GM12878 (cell line): ENCODE results near the gene LPAR3. TPM values are rescaled to one million over a fixed set of nuclear protein-coding genes. Genes with fewer than 3 reads are reported as not detected.
"Not testable (repeated sequence)": the region's sequence is repeated elsewhere in the genome, so short reads cannot be mapped to it uniquely, and the experiment has no call there.

ENCODE experiments used
- ATAC-seq: fragments of 200-7000 bp; cut with Tn5 transposase; 3 replicates; pipeline ENCODE4 v1.9.1; 2020; ENCODE audit warnings: mild to moderate bottlenecking, moderate library complexity
- BruUV-seq: library from RNA; stranded (reverse); fragments of 400-500 nt; replicated peaks from 2 replicates; lab custom pipeline; 2021; lab: Mats Ljungman, UMichigan
- CTCF ChIA-PET: fragments of 300-600 bp; sonication (Branson Sonifier 250); formaldehyde crosslinking; extraction: SDS; loops from one replicate; lab custom pipeline; 2021; ENCODE audit warnings: inconsistent platforms; lab: Yijun Ruan, JAX
- POLR2A ChIA-PET: fragments of 350-600 bp; formaldehyde crosslinking; extraction: SDS; loops from one replicate; lab custom pipeline; 2021; ENCODE audit warnings: inconsistent platforms; lab: Charles Lee
- RAD21 ChIA-PET: fragments of 300-600 bp; sonication (Branson Sonifier 250); formaldehyde crosslinking; loops from one replicate; lab custom pipeline; 2023; ENCODE audit warnings: antibody characterized with exemption; ENCODE audit not compliant: unreplicated experiment; lab: Charles Lee
- SMC1A ChIA-PET: fragments of 300-600 bp; sonication (Branson Sonifier 250); formaldehyde crosslinking; loops from one replicate; lab custom pipeline; 2023; ENCODE audit not compliant: unreplicated experiment, uncharacterized antibody; lab: Charles Lee
- DNase-seq: peaks from one replicate; pipeline ENCODE4 v3.0.0-alpha.2; 2011; ENCODE audit warnings: low read depth, low spot score
- FAIRE-seq: peaks from 3 replicates; lab custom pipeline; 2011; peaks lifted over from hg19 to GRCh38; lab: Jason Lieb, UNC
- H2AFZ ChIP-seq: 2 replicates; pipeline ENCODE4 v1.6.0; 2011; ENCODE audit warnings: low read depth, low read length, control low read depth; ENCODE audit not compliant: control insufficient read depth
- H3K27ac ChIP-seq: 2 replicates; pipeline ENCODE4 v1.5.1; 2011; ENCODE audit warnings: control low read depth; ENCODE audit not compliant: control insufficient read depth, insufficient read depth
- H3K27me3 ChIP-seq, 2 experiments: replicated peaks in 1 of 2; 2 replicates each; pipeline versions ENCODE4 v1.6.0 to v1.6.1; 2011; ENCODE audit warnings: low read length in 1 of 2; ENCODE audit not compliant: control insufficient read depth in 2 of 2, insufficient read depth in 2 of 2
- H3K36me3 ChIP-seq, 2 experiments: 2 replicates each; pipeline ENCODE4 v1.5.1; 2011; ENCODE audit warnings: low read length in 1 of 2; ENCODE audit not compliant: control insufficient read depth in 2 of 2, insufficient read depth in 2 of 2
- H3K4me1 ChIP-seq: 2 replicates; pipeline ENCODE4 v1.6.1; 2011; ENCODE audit warnings: mild to moderate bottlenecking, low read length, moderate library complexity, mixed read lengths; ENCODE audit not compliant: control insufficient read depth, insufficient read depth
- H3K4me2 ChIP-seq: 2 replicates; pipeline ENCODE4 v1.6.0; 2011; ENCODE audit warnings: control low read depth; ENCODE audit not compliant: control insufficient read depth, insufficient read depth
- H3K4me3 ChIP-seq: fragments of 200-600 bp; sonication (generic); 2 replicates; pipeline ENCODE4 v1.5.1; 2016
- H3K79me2 ChIP-seq: 2 replicates; pipeline ENCODE4 v1.6.0; 2011; ENCODE audit warnings: low read length; ENCODE audit not compliant: control insufficient read depth, insufficient read depth
- H3K9ac ChIP-seq: 2 replicates; pipeline ENCODE4 v1.8.0; 2011; ENCODE audit warnings: low read length, control low read depth, mixed read lengths; ENCODE audit not compliant: control insufficient read depth, insufficient read depth
- H3K9me3 ChIP-seq: replicated peaks from 3 replicates; pipeline ENCODE4 v1.5.1; 2011; ENCODE audit warnings: mild to moderate bottlenecking, low read length; ENCODE audit not compliant: control insufficient read depth, insufficient read depth
- H4K20me1 ChIP-seq: 2 replicates; pipeline ENCODE4 v1.6.0; 2011; ENCODE audit not compliant: control insufficient read depth, insufficient read depth
- BCLAF1 ChIP-seq: fragments of 450-650 bp; IDR thresholded peaks from 2 replicates; pipeline ENCODE4 v1.6.1; 2017; ENCODE audit warnings: antibody characterized with exemption, mild to moderate bottlenecking, moderate library complexity
- FOS ChIP-seq: IDR thresholded peaks from 3 replicates; pipeline ENCODE4 v1.6.1; 2011; ENCODE audit warnings: borderline replicate concordance; ENCODE audit not compliant: insufficient read length; ENCODE audit errors: extremely low read depth
- GATAD2B ChIP-seq: fragments of 450-650 bp; conservative IDR thresholded peaks from 2 replicates; pipeline ENCODE4 v1.6.1; 2017; ENCODE audit warnings: low read depth, mild to moderate bottlenecking, moderate library complexity
- MXI1 ChIP-seq: fragments of 150-350 bp; IDR thresholded peaks from 2 replicates; pipeline ENCODE4 v1.6.1; 2011; ENCODE audit warnings: low read depth, mild to moderate bottlenecking, inconsistent platforms, low read length, improper control_type of control experiment
- NR2C2 ChIP-seq: IDR thresholded peaks from 2 replicates; pipeline ENCODE4 v1.6.1; 2011; ENCODE audit warnings: borderline replicate concordance, low read depth; ENCODE audit not compliant: control insufficient read depth, insufficient read length
- POLR2A ChIP-seq: IDR thresholded peaks from 2 replicates; pipeline ENCODE4 v1.6.1; 2011; ENCODE audit warnings: low read depth, mild to moderate bottlenecking, low read length
- POU2F2 ChIP-seq: IDR thresholded peaks from 3 replicates; pipeline ENCODE4 v1.6.1; 2011; ENCODE audit warnings: low read depth, mild to moderate bottlenecking, low read length, borderline replicate concordance
- RBBP5 ChIP-seq: fragments of 200-600 bp; sonication (generic); conservative IDR thresholded peaks from 2 replicates; pipeline ENCODE4 v1.6.1; 2016
- SMAD1 ChIP-seq: fragments of 450-650 bp; IDR thresholded peaks from 2 replicates; pipeline ENCODE4 v1.6.1; 2018; ENCODE audit warnings: mild to moderate bottlenecking, low read depth; ENCODE audit not compliant: partially characterized antibody
- SMC3 ChIP-seq: IDR thresholded peaks from 2 replicates; pipeline ENCODE4 v1.6.1; 2011; ENCODE audit warnings: low read length, improper control_type of control experiment, borderline replicate concordance
- SREBF2 ChIP-seq: IDR thresholded peaks from 2 replicates; pipeline ENCODE4 v1.6.1; 2012; ENCODE audit warnings: mild to moderate bottlenecking, low read length
- USF2 ChIP-seq: IDR thresholded peaks from 2 replicates; pipeline ENCODE4 v1.6.1; 2011; ENCODE audit warnings: low read depth, low read length, improper control_type of control experiment, borderline replicate concordance
- WGBS: methylation state at CpG from one replicate; pipeline ENCODE4 v1.1.6; 2016; ENCODE audit warnings: low lambda C conversion rate; ENCODE audit not compliant: insufficient replicate concordance, insufficient coverage; ENCODE audit errors: missing lambda C conversion rate; 5-methylcytosine and 5-hydroxymethylcytosine counted together
- in situ Hi-C: fragments of 300-500 bp; cut with MboI; formaldehyde crosslinking; loops from 9 replicates; pipeline ENCODE4 v1.14.3; 2018; ENCODE audit warnings: mixed read lengths
- intact Hi-C: fragments of 100-400 bp; cut with micrococcal nuclease; formaldehyde crosslinking; loops from one replicate; pipeline ENCODE4 v1.14.2; 2022; ENCODE audit not compliant: unreplicated experiment
- polyA plus RNA-seq, 11 experiments: library from polyadenylated mRNA; depleted of rRNA in 4 of 11; unstranded in 6 of 11; stranded (reverse) in 5 of 11; fragments of >200 nt; fragmentation: Nextera tagmentation in 4 of 11; fragmentation: Illumina TruSeq in 1 of 11; extraction: Ambion mirVana in 4 of 11; extraction: Trizol in 1 of 11; gene quantifications; 1 replicate in 1 of 11; 2 replicates in 10 of 11; pipeline versions ENCODE4 v1.2.1 to v1.2.3, GENCODE V29; 2011 to 2016; ENCODE audit warnings: inconsistent platforms in 2 of 11, missing spikeins in 2 of 11, low read depth in 1 of 11
- total RNA-seq, 4 experiments: library from RNA; depleted of rRNA in 3 of 4; stranded (reverse); fragments of >200 nt in 3 of 4; fragmentation: Illumina TruSeq in 1 of 4; extraction: Trizol in 1 of 4; gene quantifications; 2 replicates each; pipeline versions ENCODE4 v1.2.1 to v1.2.3, GENCODE V29; 2013 to 2021

Gene LPAR3
- total and polyA plus RNA-seq, 10 of the 15 experiments (the other 5 are each of a cell fraction or from before 2014, with no cell fraction given) = 0.03 to 0.31 (median 0.09) TPM; not detected in 3

GRCh38 chr1:84908746-84909464, 15.9 kb upstream of the LPAR3 start:
- FAIRE-seq, H3K9me3 ChIP-seq, DNase-seq, H2AFZ ChIP-seq, in situ Hi-C loops, H3K9ac ChIP-seq, CTCF ChIA-PET, POLR2A ChIA-PET, H3K4me1 ChIP-seq, BruUV-seq, SMC1A ChIA-PET, H3K27ac ChIP-seq, H3K79me2 ChIP-seq, H3K4me3 ChIP-seq, H3K27me3 ChIP-seq, H4K20me1 ChIP-seq, H3K4me2 ChIP-seq, ATAC-seq, H3K36me3 ChIP-seq, intact Hi-C loops, RAD21 ChIA-PET: not testable (repeated sequence)
- WGBS = 48% methylated on average over 4 of the region's 4 CpGs

- H3K9ac ChIP-seq = no peak overlapping the region
- H4K20me1 ChIP-seq = no peaks in the 10 kb centered on the region
- no peaks in the 10 kb centered on the region for H3K36me3 ChIP-seq
- H3K27ac ChIP-seq = no peak overlapping the region
- H3K4me3 ChIP-seq = no peak overlapping the region
- TF ChIP-seq USF2 (no peak), BCLAF1 (no peak), POU2F2 (no peak), SREBF2 (no peak), SMC3 (no peak), NR2C2 (no peak), SMAD1 (no peak), MXI1 (no peak), RBBP5 (no peak), POLR2A (no peak), FOS (no peak), GATAD2B (no peak)
- TF ChIP-seq, all 136 proteins: peak for 0
- FAIRE-seq (no peak), ATAC-seq (no peak), DNase-seq (no peak)
- no TSS peak for BruUV-seq
- no peak overlapping the region for H2AFZ ChIP-seq
- SMC1A ChIA-PET = no interaction called here
- H3K4me1 ChIP-seq = no peaks in the 10 kb centered on the region
- POLR2A ChIA-PET = no interaction called here
- in situ Hi-C loops (no loop called here), intact Hi-C loops (no loop called here)
- CTCF ChIA-PET = no interaction called here
- no peaks in the 10 kb centered on the region for H3K79me2 ChIP-seq
- H3K9me3 ChIP-seq = no peaks in the 10 kb centered on the region; the same call in 2 of the 3 replicates
- 24% methylated on average over 6 of the region's 6 CpGs for WGBS
- no peak overlapping the region for H3K4me2 ChIP-seq
- RAD21 ChIA-PET = no interaction called here
- no peaks in the 10 kb centered on the region for H3K27me3 ChIP-seq
Measured at GRCh38 chr1:84907095-84907827, 14.3 kb upstream of the LPAR3 start.
